Ramos (cell line): ENCODE data around the gene KCNK4.
"Not testable (repeated sequence)": the region's sequence is repeated elsewhere in the genome, so short reads cannot be mapped to it uniquely, and the experiment has no call there.

Experiments used
- in situ Hi-C: fragments of 300-500 bp; cut with MboI; formaldehyde crosslinking; loops from one replicate; pipeline ENCODE4 v1.14.3; 2022; ENCODE audit warnings: low sequenced_read_pairs; ENCODE audit not compliant: unreplicated experiment

The KCNK4 gene

GRCh38 chr11:64318766-64319761 lies 28.0 kb downstream of the KCNK4 start:
- in situ Hi-C loops: no loop called here

- in situ Hi-C loops: no loop called here
These were observed 29.5 kb downstream of the KCNK4 start for GRCh38 chr11:64320556-64320955.

- in situ Hi-C loops: no loop called here
These were observed 29.9 kb downstream of the KCNK4 start for GRCh38 chr11:64321026-64321425.

- in situ Hi-C loops: no loop called here
These were observed 30.4 kb downstream of the KCNK4 start for GRCh38 chr11:64321533-64321932.

GRCh38 chr11:64322925-64323260 lies 31.8 kb downstream of the KCNK4 start:
- in situ Hi-C loops: no loop called here

DNA sequence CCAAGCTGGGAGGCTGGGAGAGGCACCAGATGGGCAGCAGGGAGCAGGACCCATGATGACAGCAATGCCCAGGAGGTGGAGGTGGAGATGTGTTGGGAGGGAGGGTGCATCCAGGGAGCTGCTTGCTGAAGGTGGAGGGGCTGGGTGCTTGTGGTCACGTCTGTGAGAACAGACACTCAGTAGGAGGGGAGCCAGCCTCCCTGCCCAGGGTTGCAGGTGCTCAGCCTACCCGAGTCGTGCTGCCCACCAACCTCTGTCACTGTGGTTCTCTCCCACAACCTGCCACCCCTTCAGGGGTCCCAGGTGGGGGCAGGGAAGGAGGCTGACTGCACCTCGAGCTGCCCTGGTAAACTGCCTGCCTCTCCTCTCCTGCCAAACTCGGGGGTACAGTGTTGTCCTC lies 32.3 kb downstream of the KCNK4 start:
- in situ Hi-C loops: no loop called here

DNA sequence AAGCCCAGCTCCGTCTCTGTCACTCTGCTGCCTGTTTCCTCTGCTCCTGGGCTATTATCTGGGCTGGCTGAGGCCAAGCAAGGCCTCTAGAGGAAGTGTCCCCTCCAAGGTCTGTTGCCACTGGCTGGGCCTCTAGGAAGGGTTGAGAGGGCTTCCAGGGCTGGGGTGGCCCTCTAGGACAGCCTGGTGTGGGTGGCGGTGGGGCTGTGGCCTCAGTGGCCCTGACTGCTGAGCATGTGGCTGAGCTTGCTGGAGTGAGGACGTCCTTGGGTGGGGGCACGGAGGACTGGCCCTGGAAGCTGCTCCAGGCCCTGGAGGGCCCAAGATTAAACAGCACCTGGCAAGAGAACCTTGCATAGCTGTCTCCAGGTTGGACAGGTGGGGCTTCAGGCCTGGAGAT lies 32.9 kb downstream of the KCNK4 start:
- in situ Hi-C loops: not testable (repeated sequence)

GRCh38 chr11:64324692-64325469 lies 33.8 kb downstream of the KCNK4 start:
- in situ Hi-C loops: no loop called here

- in situ Hi-C loops: no loop called here
These were observed 36.3 kb downstream of the KCNK4 start for GRCh38 chr11:64327375-64327774.

DNA sequence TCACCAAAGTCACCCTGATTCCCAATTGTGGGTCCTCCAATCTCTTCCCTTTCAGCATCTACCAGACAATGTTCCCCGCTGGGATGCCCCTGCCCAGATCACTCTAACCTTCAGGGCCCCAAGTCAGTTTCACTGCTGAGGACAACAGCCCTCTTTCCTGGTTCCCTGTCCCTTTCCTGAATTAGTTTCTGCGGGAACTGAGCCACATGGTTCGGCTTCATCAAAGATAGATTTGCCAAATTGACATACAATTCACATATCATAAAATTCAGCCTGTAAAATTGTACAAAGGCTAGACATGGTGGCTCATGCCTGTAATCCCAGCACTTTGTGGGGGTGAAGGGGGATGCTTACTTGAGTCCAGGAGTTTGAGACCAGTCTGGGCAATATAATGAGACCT lies 36.9 kb downstream of the KCNK4 start:
- in situ Hi-C loops: no loop called here

DNA sequence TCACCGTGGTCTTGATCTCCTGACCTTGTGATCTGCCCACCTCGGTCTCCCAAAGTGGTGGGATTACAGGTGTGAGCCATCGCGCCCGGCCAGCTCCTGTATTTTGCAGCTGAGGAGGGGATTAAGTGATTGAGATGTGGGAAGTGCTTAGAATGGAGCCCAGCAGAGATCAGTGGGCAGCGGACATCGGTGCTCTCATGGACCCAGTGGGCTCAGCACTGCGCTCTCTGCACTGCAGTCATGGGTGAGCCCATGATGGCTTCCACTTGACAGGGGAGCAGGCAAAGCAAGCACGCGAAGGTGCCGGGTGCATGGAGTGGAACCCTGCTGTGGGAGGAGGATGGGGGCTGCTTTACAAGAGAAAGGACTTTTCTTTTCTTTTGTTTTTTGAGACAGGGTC lies 39.8 kb downstream of the KCNK4 start:
- in situ Hi-C loops: no loop called here

DNA sequence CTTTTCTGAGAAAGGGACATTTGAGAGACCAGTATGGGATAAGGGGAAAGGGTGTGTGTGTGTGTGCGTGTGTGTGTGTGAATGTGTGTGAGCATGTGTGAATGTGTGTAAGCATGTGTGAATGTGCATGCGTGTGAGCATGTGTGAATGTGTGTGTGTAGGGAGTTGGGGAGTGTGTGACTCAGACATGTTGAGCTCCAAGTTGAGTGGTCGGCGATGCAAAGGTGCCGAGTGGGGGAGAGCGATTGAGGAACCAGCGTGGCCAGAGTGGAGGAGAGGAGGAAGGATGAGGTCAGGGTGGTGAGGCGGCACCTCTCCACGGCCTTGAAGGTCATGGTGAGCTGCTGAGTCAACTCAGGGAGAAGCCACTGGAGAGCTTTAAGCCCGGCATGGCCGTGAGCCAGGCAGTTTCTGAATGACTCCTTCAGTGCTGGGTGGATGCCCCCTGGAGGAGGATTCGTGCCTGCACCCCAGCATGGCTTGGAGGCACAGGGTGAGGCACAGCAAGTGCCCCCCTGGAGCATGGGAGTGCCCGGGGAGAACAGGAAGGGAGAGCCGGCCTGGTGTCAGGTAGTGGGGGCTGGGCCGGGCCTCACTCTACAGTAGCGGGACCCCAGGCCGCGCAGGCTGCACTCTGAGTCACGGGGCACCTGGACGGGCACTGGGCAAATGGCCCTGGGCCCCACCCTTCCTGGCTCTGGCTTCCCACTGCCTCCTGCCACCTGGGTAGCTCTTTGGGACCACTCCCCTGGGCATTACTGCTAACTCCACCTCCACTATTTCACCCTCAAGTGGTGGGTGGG lies 40.7 kb downstream of the KCNK4 start:
- in situ Hi-C loops: no loop called here

DNA sequence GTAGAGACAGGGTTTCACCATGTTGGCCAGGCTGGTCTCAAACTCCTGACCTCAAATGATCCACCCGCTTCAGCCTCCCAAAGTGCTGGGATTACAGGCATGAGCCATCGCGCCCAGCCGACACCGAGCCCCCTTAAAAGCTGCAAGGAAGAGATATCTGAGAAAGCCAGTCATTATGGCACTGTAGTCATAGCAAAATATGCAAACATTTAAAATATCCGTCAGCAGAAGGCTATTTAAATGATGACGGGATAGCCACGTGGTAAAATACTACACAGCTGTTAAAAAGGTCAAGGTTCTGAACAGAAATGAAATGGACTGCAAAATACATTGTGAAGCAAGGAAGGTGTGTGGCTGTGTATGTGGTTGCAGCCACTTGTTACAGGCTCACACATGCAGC lies 42.5 kb downstream of the KCNK4 start:
- in situ Hi-C loops: no loop called here

DNA sequence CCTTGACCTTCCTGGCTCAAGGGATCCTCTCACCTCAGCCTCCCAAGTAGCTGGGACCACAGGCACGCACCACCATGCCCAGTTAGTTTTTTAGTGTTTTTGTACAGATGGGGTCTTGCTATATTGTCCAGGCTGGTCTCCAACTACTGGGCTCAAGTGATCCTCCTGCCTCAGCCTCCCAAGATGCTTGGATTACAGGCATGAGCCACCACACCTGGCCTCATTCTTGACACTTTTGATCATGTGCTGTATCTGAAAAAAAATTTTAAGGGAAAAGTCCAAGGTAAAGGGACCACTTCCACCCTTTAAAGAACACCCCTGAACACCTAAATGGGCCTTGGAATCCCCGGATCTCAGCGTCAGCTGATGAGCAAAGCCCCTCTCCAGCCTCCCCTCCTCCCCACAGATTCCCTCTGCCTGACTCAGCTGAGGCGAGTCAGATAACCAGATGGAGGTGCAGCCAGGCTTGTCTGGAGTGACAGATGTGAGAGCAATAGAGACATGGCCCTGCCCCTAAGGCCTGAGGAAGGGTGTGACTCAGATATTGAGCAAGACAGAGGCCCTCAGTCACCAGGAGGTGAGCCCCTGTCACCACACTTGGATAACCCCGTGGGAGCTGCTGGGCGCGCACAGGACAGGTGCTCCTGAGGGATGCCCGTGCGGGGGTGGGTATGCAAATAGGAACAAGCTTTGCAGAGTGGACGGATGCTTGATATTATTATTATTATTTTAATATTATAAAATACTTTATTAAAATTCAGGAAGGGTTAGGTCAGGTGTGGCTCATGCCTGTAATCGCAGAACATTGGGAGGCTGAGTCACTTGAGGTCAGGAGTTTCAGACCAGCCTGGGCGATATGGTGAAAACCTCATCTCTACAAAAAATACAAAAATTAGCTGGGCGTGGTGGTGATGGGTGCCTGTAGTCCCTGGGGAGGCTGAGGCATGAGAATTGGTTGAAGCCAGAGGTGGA lies 43.9 kb downstream of the KCNK4 start:
- in situ Hi-C loops: no loop called here

DNA sequence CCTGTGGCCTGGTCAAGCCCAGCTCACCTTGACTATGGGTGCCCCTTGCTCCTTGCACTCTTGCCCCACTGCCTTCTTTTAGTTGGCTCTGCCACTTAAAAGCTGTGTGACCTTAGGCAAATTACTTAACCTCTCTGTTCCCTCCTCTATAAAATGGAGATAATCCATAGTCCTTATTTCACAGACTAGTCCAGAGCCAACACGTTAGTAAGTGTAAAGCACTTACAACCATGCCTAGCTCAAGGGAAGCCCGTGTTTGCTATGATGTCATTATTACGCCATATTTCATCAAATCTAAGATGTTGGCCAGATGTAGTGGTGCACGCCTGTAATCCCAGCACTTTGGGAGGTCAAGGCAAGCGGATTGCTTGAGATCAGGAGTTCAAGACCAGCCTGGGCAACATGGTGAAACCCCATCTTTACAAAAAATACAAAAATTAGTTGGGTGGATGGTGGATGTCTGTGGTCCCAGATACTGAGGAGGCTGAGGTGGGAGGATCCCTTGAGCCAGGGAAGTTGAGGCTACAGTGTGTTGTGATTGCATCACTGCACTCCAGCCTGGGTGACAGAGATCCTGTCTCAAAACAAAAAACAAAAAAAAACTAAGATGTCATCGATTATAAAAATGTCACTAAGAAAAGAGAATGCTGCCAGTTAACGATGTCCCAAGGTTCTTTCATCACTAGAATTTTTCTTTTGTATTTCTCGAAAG lies 46.6 kb downstream of the KCNK4 start:
- in situ Hi-C loops: no loop called here

DNA sequence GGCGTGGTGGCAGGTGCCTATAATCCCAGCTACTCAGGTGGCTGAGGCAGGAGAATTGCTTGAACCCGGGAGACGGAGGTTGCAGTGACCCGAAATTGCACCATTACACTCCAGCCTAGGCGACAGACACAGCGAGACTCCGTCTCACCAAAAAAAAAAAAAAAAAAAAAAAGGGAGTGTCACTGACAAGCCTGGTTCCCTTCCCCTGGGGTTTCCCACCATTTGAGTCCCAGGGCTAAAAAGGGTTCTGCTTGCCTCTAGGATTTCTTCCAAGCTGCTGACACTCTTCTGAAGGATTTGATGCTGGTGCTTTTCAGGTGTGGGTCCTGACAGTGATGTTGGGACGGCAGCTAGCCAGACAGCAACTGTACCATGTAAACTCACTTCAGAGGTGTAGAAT lies 47.6 kb downstream of the KCNK4 start:
- in situ Hi-C loops: no loop called here

- in situ Hi-C loops: no loop called here
These were observed 48.2 kb downstream of the KCNK4 start for GRCh38 chr11:64339286-64339685.

- in situ Hi-C loops: no loop called here
These were observed 48.8 kb downstream of the KCNK4 start, which contains the start of gene CCDC88B for GRCh38 chr11:64339754-64340408. TSS of gene CCDC88B (plus strand) at chr11:64340204. CDS start at chr11:64340267, 63 bp downstream.
